K562 (cell line): Measurements from ENCODE around the gene MYL11. TPM values are rescaled to one million over a fixed set of nuclear protein-coding genes. Genes with fewer than 3 reads are reported as not detected.
A peak's percentile ranks its signal among the peaks of the same experiment; 100 is the strongest.

ENCODE experiments used
- ATAC-seq: fragments of 200-7000 bp; cut with Tn5 transposase; 3 replicates; pipeline ENCODE4 v1.9.1; 2020; ENCODE audit warnings: moderate library complexity
- BruUV-seq: library from RNA; stranded (reverse); fragments of 400-500 nt; replicated peaks from 2 replicates; lab custom pipeline; 2021; lab: Mats Ljungman, UMichigan
- CTCF ChIA-PET: fragments of 300-600 bp; formaldehyde crosslinking; extraction: SDS; loops from one replicate; lab custom pipeline; 2021; ENCODE audit warnings: low intra/inter-chr PET ratio; lab: Yijun Ruan, JAX
- POLR2A ChIA-PET: fragments of 300-600, 350-650 bp; sonication (Branson Sonifier 250); formaldehyde crosslinking; extraction: SDS; loops from one replicate; lab custom pipeline; 2021; ENCODE audit warnings: antibody characterized with exemption, inconsistent platforms; lab: Yijun Ruan, JAX
- DNase-seq, 4 experiments: peaks; one replicate each; pipeline versions ENCODE4 v3.0.0 to v3.0.0-alpha.2; 2011 to 2018; ENCODE audit warnings: low spot score in 3 of 4, mixed read lengths in 3 of 4; ENCODE audit errors: extremely low read depth in 1 of 4
- FAIRE-seq: peaks from 2 replicates; lab custom pipeline; 2011; peaks lifted over from hg19 to GRCh38; lab: Jason Lieb, UNC
- H2AFZ ChIP-seq: 2 replicates; pipeline ENCODE4 v1.6.0; 2011; ENCODE audit warnings: low read depth, low read length, control low read depth, inconsistent platforms
- H3K27ac ChIP-seq: fragments of 200-600 bp; 3 replicates; pipeline ENCODE4 v1.8.0; 2011; ENCODE audit warnings: low read depth, mild to moderate bottlenecking, control low read depth, inconsistent platforms, low read length, moderate library complexity, mixed read lengths; ENCODE audit errors: extremely low read depth
- H3K27me3 ChIP-seq, 2 experiments: fragments of 300-600 bp in 1 of 2; 2 replicates in 1 of 2; 3 replicates in 1 of 2; pipeline versions ENCODE4 v1.6.0 to v1.8.0; 2011; ENCODE audit warnings: inconsistent platforms in 2 of 2, low read length in 2 of 2, mild to moderate bottlenecking in 1 of 2, mixed read lengths in 1 of 2, moderate library complexity in 1 of 2; ENCODE audit not compliant: control insufficient read depth in 2 of 2, insufficient read depth in 2 of 2
- H3K36me3 ChIP-seq: fragments of 300-600 bp; 3 replicates; pipeline ENCODE4 v1.8.0; 2011; ENCODE audit warnings: mild to moderate bottlenecking, low read length, inconsistent platforms; ENCODE audit not compliant: control insufficient read depth, insufficient read depth
- H3K4me1 ChIP-seq, 2 experiments: fragments of 200-600 bp in 1 of 2; replicated peaks in 1 of 2; 2 replicates in 1 of 2; 3 replicates in 1 of 2; pipeline versions ENCODE4 v1.5.1 to v1.8.0; 2011; ENCODE audit warnings: inconsistent platforms in 2 of 2, low read length in 2 of 2, mild to moderate bottlenecking in 1 of 2, mixed read lengths in 1 of 2, moderate library complexity in 1 of 2; ENCODE audit not compliant: control insufficient read depth in 2 of 2, insufficient read depth in 2 of 2
- H3K4me2 ChIP-seq: 2 replicates; pipeline ENCODE4 v1.6.1; 2011; ENCODE audit warnings: low read length, control low read depth, inconsistent platforms, mixed read lengths; ENCODE audit not compliant: insufficient read depth
- H3K4me3 ChIP-seq: fragments of 200-600 bp; sonication (generic), shearing (Covaris generic); 2 replicates; pipeline ENCODE4 v1.5.1; 2016; ENCODE audit warnings: control low read depth, inconsistent platforms
- H3K79me2 ChIP-seq: fragments of 200-600 bp; 3 replicates; pipeline ENCODE4 v1.8.0; 2011; ENCODE audit warnings: low read length, inconsistent platforms; ENCODE audit not compliant: control insufficient read depth, insufficient read depth
- H3K9ac ChIP-seq, 2 experiments: 2 replicates each; pipeline versions ENCODE4 v1.6.0 to v1.6.1; 2011; ENCODE audit warnings: low read depth in 2 of 2, low read length in 2 of 2, control low read depth in 1 of 2, inconsistent platforms in 1 of 2, mild to moderate bottlenecking in 1 of 2, mixed read lengths in 1 of 2; ENCODE audit not compliant: insufficient read depth in 1 of 2
- H3K9me1 ChIP-seq: one replicate; pipeline ENCODE4 v1.6.0; 2011; ENCODE audit warnings: inconsistent platforms, mild to moderate bottlenecking, low read length, moderate library complexity; ENCODE audit not compliant: control insufficient read depth, insufficient read depth
- H3K9me3 ChIP-seq: replicated peaks from 2 replicates; pipeline ENCODE4 v1.5.1; 2011; ENCODE audit warnings: low read depth, low read length, inconsistent platforms; ENCODE audit not compliant: control insufficient read depth, insufficient read depth
- H4K20me1 ChIP-seq: replicated peaks from 2 replicates; pipeline ENCODE4 v1.6.1; 2011; ENCODE audit warnings: low read length, inconsistent platforms, mixed read lengths; ENCODE audit not compliant: control insufficient read depth, insufficient read depth
- ETV1 ChIP-seq: fragments of 450-650 bp; conservative IDR thresholded peaks from 2 replicates; pipeline ENCODE4 v1.6.1; 2016; ENCODE audit warnings: missing genetic modification characterization, control low read depth, low read depth, missing compliant biosample characterization
- FOXK2 ChIP-seq, 2 experiments: fragments of 450-650 bp; IDR thresholded peaks in 1 of 2; conservative IDR thresholded peaks in 1 of 2; 2 replicates each; pipeline ENCODE4 v1.6.1; 2016; ENCODE audit warnings: low read depth in 2 of 2, mild to moderate bottlenecking in 1 of 2
- KAT8 ChIP-seq: fragments of 450-650 bp; IDR thresholded peaks from 2 replicates; pipeline ENCODE4 v1.6.1; 2016; ENCODE audit warnings: low read depth, mild to moderate bottlenecking
- ZBTB7A ChIP-seq: IDR thresholded peaks from 2 replicates; pipeline ENCODE4 v1.6.1; 2011; ENCODE audit warnings: low read depth, mild to moderate bottlenecking, low read length, moderate library complexity, borderline replicate concordance; ENCODE audit not compliant: control insufficient read depth
- WGBS: fragments of 100-300 bp; shearing (Covaris generic); methylation state at CpG from one replicate; pipeline ENCODE4 v1.1.6; 2016; ENCODE audit warnings: low coverage, mixed read lengths; ENCODE audit not compliant: insufficient coverage; ENCODE audit errors: missing lambda C conversion rate; 5-methylcytosine and 5-hydroxymethylcytosine counted together
- in situ Hi-C: fragments of 300-500 bp; cut with MboI; formaldehyde crosslinking; loops from 4 replicates; pipeline ENCODE4 v1.15.0; 2018; ENCODE audit warnings: inconsistent platforms, mixed read lengths
- intact Hi-C: fragments of 100-400 bp; cut with micrococcal nuclease; formaldehyde crosslinking; loops from 2 replicates; pipeline ENCODE4 v1.14.2; 2022
- polyA plus RNA-seq, 8 experiments: library from polyadenylated mRNA; depleted of rRNA in 4 of 8; stranded (reverse) in 5 of 8; unstranded in 3 of 8; fragments of >200 nt; fragmentation: Nextera tagmentation in 2 of 8; fragmentation: Illumina TruSeq in 1 of 8; extraction: Ambion mirVana in 2 of 8; extraction: Trizol in 1 of 8; gene quantifications; 2 replicates each; pipeline versions ENCODE4 v1.2.1 to v1.2.3, GENCODE V29; 2011 to 2014; ENCODE audit warnings: inconsistent platforms in 1 of 8, missing spikeins in 1 of 8
- total RNA-seq, 7 experiments: library from RNA; depleted of rRNA in 6 of 7; stranded (reverse); fragments of >200 nt in 6 of 7; fragmentation: Illumina TruSeq in 2 of 7; extraction: Trizol in 2 of 7; gene quantifications; 2 replicates each; pipeline versions ENCODE4 v1.2.1 to v1.2.3, GENCODE V29; 2011 to 2021; ENCODE audit warnings: low replicate concordance in 1 of 7
- TF ChIP-seq, protein P1 (sequence below), 2 experiments: fragments of 450-650 bp in 1 of 2; sonication (generic) in 1 of 2; formaldehyde crosslinking in 1 of 2; IDR thresholded peaks; 2 replicates each; pipeline versions ENCODE4 v1.7.1 to v1.9.0; 2016 to 2022; ENCODE audit warnings: inconsistent platforms in 1 of 2, mild to moderate bottlenecking in 1 of 2, missing genetic modification reagents in 1 of 2
- TF ChIP-seq, protein P2 (sequence below): fragments of 450-650 bp; IDR thresholded peaks from 2 replicates; pipeline ENCODE4 v1.6.1; 2016

The MYL11 gene
- total and polyA plus RNA-seq, 9 of the 15 experiments (the other 6 are each of a cell fraction or from before 2014, with no cell fraction given), result 0.31 to 1.5 (median 0.73) TPM; not detected in 4

DNA sequence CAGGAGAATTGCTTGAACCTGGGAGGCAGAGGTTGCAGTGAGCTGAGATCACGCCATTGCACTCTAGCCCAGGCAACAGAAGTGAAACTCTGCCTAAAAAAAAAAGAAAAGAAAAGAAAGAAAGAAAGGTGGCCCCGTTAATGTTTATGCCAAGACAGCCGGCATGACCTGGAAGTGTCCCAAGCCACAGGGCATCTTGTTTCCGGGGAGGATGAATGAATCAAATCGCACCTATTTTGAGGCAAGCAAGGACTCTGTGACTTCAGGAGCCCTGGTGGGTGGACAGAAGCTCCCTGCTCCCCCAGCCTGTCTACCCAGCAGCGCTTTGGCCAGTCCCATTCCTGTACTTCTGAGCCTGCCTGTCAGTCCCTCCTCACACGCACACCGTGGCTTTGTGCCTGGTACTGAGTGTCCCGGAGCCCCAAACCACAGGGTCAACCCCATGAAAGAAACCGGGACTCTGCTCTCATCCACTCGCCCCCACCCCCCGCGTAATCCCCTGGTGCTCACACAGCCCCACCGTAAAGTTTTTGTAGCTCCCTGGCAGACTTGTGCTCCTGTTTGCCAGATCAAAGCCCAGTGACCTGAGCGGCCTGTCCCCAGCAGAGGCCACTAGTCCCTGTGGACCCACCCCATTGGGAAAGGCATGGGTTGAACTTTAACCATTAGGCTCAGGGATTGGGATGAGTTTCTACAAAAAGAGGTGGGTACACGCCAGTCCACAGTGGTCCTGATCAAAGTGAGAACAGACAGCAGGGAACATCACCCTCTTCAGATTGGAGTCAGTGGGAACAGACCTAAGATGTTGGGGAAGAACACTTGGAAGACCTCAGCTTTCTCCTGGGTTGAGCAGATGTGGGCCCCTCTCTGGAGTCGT is 38.8 kb upstream of the MYL11 start:
- in situ Hi-C loops (no loop called here), intact Hi-C loops (no loop called here)
- TSS peak; percentile 85 for BruUV-seq
- no peaks in the 10 kb centered on the region for H3K27me3 ChIP-seq
- H3K4me3 ChIP-seq, result peak overlapping the region; percentile 63
- POLR2A ChIA-PET, result interaction anchor here (0.6 to 1.1 kb wide), 4 partner anchors 17 to 35 kb away, joined by 3 to 5 read pairs (median 3); partner anchors contain the start of gene TBC1D10B
- FAIRE-seq (no peak), ATAC-seq (peak; percentile 25; the same call in 2 of the 3 replicates), DNase-seq (peak in 2 of 4 experiments; percentile 7 to 24)
- no peaks in the 10 kb centered on the region for H3K9me3 ChIP-seq
- no peaks in the 10 kb centered on the region for H3K9me1 ChIP-seq
- H2AFZ ChIP-seq, result peak overlapping the region; percentile 82
- H3K36me3 ChIP-seq, result no peaks in the 10 kb centered on the region
- peak overlapping the region; percentile 76 to 92 for H3K9ac ChIP-seq
- TF ChIP-seq ETV1 (tag) (no peak), KAT8 (no peak), ZBTB7A (0 out of 2 replicates have a peak, but pooled peaks have one; percentile 7), FOXK2 (conservative IDR thresholded peaks at IDR 0.05 in 1 of 2, IDR thresholded peaks at IDR 0.05 in 1 of 2; ENCODE audit: low read depth in 2 of 2) (no peak)
- TF ChIP-seq, protein P1, sequence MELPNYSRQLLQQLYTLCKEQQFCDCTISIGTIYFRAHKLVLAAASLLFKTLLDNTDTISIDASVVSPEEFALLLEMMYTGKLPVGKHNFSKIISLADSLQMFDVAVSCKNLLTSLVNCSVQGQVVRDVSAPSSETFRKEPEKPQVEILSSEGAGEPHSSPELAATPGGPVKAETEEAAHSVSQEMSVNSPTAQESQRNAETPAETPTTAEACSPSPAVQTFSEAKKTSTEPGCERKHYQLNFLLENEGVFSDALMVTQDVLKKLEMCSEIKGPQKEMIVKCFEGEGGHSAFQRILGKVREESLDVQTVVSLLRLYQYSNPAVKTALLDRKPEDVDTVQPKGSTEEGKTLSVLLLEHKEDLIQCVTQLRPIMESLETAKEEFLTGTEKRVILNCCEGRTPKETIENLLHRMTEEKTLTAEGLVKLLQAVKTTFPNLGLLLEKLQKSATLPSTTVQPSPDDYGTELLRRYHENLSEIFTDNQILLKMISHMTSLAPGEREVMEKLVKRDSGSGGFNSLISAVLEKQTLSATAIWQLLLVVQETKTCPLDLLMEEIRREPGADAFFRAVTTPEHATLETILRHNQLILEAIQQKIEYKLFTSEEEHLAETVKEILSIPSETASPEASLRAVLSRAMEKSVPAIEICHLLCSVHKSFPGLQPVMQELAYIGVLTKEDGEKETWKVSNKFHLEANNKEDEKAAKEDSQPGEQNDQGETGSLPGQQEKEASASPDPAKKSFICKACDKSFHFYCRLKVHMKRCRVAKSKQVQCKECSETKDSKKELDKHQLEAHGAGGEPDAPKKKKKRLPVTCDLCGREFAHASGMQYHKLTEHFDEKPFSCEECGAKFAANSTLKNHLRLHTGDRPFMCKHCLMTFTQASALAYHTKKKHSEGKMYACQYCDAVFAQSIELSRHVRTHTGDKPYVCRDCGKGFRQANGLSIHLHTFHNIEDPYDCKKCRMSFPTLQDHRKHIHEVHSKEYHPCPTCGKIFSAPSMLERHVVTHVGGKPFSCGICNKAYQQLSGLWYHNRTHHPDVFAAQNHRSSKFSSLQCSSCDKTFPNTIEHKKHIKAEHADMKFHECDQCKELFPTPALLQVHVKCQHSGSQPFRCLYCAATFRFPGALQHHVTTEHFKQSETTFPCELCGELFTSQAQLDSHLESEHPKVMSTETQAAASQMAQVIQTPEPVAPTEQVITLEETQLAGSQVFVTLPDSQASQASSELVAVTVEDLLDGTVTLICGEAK (IDR thresholded peaks at IDR 0.05), result peak; percentile 24; the same call in 1 of the 2 replicates
- TF ChIP-seq, protein P1 (CRISPR knock-in tag; IDR thresholded peaks at IDR 0.05), result no peak
- TF ChIP-seq, protein P2, sequence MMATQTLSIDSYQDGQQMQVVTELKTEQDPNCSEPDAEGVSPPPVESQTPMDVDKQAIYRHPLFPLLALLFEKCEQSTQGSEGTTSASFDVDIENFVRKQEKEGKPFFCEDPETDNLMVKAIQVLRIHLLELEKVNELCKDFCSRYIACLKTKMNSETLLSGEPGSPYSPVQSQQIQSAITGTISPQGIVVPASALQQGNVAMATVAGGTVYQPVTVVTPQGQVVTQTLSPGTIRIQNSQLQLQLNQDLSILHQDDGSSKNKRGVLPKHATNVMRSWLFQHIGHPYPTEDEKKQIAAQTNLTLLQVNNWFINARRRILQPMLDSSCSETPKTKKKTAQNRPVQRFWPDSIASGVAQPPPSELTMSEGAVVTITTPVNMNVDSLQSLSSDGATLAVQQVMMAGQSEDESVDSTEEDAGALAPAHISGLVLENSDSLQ, result no peak
- peak overlapping the region; percentile 87; the same call in 2 of the 3 replicates for H3K27ac ChIP-seq
- CTCF ChIA-PET, result no interaction called here
- H3K4me2 ChIP-seq, result peak overlapping the region; percentile 88
- H3K4me1 ChIP-seq, result peaks cover 8 to 17% of the 10 kb centered on the region in 2 experiments; a peak in 4 of 5 replicates
- peaks cover 29% of the 10 kb centered on the region for H3K79me2 ChIP-seq
- 25% methylated on average over 14 of the region's 17 CpGs for WGBS
- no peaks in the 10 kb centered on the region for H4K20me1 ChIP-seq
